HCT116 (cell line): ENCODE measurements around the gene CPEB1.

Source experiments
- YY1 ChIP-seq: IDR thresholded peaks from 2 replicates; pipeline ENCODE4 v1.6.1; 2011; ENCODE audit warnings: low read length, low read depth, moderate library complexity, mild to moderate bottlenecking; ENCODE audit not compliant: insufficient replicate concordance; ENCODE audit errors: extremely low read depth
- TF ChIP-seq, protein P1 (sequence below), 3 experiments: fragments of 200-600 bp in 1 of 3; sonication (generic) in 1 of 3; IDR thresholded peaks in 2 of 3; conservative IDR thresholded peaks in 1 of 3; 2 replicates each; pipeline ENCODE4 v1.5.1; 2012 to 2017; ENCODE audit warnings: low read depth in 2 of 3, low read length in 2 of 3, antibody characterized with exemption in 1 of 3, borderline replicate concordance in 1 of 3, control low read depth in 1 of 3, mild to moderate bottlenecking in 1 of 3, mixed read lengths in 1 of 3, mixed run types in 1 of 3, moderate library complexity in 1 of 3; ENCODE audit not compliant: insufficient read depth in 1 of 3

DNA sequence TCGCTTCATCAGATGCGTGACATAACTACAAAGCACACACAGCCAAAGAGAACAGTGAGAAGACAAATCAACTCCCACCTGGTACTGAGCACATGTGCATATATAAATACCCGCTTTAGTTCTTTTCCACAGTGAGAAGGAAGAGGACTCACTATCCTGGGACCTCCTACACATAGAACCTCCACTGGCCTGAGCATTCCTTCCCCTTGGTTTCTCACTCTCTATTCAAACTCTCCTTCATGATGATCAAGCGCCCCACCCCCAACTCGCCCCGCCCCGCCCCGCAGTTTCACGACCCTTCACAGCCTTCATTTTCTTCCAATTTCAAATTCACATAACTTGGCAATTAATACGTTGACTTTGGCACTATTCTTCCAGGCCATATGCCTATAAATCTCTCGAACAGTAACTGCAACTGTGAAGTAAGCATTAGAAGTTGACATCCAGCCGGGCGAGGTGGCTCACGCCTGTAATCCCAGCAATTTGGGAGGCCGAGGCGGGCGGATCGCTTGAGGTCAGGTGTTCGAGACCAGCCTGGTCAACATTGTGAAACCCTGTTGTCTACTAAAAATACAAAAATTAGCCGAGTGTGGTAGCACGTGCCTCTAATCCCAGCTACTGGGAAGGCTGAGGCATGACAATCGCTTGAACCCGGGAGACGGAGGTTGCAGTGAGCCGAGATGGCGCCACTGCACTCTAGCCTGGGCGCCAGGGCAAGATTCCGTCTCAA is 108.0 kb downstream of the CPEB1 start:
- no peak for TF ChIP-seq YY1
- TF ChIP-seq, protein P1, sequence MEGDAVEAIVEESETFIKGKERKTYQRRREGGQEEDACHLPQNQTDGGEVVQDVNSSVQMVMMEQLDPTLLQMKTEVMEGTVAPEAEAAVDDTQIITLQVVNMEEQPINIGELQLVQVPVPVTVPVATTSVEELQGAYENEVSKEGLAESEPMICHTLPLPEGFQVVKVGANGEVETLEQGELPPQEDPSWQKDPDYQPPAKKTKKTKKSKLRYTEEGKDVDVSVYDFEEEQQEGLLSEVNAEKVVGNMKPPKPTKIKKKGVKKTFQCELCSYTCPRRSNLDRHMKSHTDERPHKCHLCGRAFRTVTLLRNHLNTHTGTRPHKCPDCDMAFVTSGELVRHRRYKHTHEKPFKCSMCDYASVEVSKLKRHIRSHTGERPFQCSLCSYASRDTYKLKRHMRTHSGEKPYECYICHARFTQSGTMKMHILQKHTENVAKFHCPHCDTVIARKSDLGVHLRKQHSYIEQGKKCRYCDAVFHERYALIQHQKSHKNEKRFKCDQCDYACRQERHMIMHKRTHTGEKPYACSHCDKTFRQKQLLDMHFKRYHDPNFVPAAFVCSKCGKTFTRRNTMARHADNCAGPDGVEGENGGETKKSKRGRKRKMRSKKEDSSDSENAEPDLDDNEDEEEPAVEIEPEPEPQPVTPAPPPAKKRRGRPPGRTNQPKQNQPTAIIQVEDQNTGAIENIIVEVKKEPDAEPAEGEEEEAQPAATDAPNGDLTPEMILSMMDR (IDR thresholded peaks at IDR 0.05 in 2 of 3, conservative IDR thresholded peaks at IDR 0.05 in 1 of 3; ENCODE audit: borderline replicate concordance in 1 of 3, insufficient read depth in 1 of 3, low read depth in 2 of 3, low read length in 2 of 3), result no peak
